ENCODE data around the gene PAX8.

DNA sequence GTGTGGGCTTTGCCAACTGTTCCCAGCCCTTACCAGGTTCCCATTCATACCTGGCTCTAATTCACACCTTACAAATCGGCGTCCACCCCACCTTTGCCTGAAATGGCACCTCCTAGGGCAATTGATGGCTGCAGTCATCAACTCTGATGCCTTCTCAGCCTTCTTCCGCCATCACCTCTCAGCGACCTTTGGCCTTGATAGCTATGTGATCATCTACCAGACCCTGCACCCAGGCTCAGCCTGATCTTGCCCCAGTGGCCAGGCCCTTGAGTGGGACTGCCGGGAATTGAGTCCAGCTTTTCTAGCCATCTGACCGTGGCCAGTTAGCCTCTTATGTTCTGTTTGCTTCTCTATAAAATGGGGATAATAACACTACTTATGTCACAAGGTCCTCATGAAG is 72.5 kb downstream of the PAX8 start:
- TF ChIP-seq, protein P1, sequence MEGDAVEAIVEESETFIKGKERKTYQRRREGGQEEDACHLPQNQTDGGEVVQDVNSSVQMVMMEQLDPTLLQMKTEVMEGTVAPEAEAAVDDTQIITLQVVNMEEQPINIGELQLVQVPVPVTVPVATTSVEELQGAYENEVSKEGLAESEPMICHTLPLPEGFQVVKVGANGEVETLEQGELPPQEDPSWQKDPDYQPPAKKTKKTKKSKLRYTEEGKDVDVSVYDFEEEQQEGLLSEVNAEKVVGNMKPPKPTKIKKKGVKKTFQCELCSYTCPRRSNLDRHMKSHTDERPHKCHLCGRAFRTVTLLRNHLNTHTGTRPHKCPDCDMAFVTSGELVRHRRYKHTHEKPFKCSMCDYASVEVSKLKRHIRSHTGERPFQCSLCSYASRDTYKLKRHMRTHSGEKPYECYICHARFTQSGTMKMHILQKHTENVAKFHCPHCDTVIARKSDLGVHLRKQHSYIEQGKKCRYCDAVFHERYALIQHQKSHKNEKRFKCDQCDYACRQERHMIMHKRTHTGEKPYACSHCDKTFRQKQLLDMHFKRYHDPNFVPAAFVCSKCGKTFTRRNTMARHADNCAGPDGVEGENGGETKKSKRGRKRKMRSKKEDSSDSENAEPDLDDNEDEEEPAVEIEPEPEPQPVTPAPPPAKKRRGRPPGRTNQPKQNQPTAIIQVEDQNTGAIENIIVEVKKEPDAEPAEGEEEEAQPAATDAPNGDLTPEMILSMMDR (IDR thresholded peaks at IDR 0.05) = no peak
- TF ChIP-seq POLR2A (IDR thresholded peaks at IDR 0.05) (no peak), EP300 (IDR thresholded peaks at IDR 0.05) (no peak)

All from stomach (tissue), 4 donors.